HG02623 (cell line): Measurements from ENCODE around the gene KL.

Source experiments
- ATAC-seq: cut with Tn5 transposase; IDR thresholded peaks from one replicate; pipeline ENCODE4 v1.9.1; 2021; ENCODE audit warnings: moderate library complexity; ENCODE audit not compliant: unreplicated experiment

Gene KL

GRCh38 chr13:33033986-33034385, 17.8 kb downstream of the KL start:
- no peak for ATAC-seq

DNA sequence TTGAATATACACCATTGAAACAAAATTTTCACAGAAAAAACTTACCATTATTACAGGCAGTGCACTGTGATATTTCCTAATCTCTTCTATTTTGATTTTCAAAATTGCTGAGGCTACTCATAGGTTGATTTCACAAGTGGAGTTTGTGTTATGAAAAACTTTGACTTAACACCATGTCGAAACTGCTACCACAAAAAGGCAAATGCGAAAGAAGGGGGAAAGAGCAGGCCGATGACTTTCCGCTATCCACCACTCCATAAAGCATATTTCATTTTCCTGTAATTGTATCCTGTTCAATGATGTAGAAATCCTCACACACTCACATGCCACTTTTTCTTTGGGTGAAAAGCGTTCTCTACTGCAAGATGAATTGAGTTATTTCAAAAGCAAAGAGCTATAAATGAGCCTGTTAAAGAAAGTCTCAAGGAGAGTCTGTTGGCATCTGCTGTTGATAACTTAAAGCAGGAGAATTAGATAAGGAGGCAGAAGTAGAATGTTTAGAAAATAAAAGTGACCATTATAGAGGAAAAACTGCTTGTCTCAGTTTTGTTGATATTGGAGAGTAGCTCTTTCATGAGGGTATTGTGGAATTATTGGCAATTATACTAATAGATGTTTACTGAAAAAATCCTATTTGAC, 18.8 kb downstream of the KL start:
- no peak for ATAC-seq

- no peak for ATAC-seq
Measured at GRCh38 chr13:33037673-33038072, 21.4 kb downstream of the KL start.

- no peak for ATAC-seq
Measured at GRCh38 chr13:33040090-33040489, 23.9 kb downstream of the KL start.

- no peak for ATAC-seq
Measured at GRCh38 chr13:33045851-33046592, 29.8 kb downstream of the KL start.

DNA sequence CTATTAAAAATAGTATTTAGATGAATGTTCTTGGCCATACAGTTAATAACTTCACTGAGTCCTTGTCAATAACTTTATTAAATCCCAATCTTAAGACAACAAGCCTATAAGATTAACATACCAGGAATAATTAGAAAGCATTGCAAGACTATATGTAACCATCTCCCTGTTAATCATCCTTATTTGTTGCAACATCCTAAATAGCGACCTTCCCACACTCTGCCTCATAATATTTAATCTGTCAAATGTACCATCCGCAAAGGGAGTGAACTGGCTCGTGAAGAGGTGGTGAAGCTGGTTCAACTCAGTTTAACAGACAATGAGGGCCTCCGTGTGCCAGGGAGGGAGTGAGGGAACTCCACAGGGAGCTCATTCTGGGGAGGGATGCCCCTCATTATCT, 33.9 kb downstream of the KL start:
- no peak for ATAC-seq

DNA sequence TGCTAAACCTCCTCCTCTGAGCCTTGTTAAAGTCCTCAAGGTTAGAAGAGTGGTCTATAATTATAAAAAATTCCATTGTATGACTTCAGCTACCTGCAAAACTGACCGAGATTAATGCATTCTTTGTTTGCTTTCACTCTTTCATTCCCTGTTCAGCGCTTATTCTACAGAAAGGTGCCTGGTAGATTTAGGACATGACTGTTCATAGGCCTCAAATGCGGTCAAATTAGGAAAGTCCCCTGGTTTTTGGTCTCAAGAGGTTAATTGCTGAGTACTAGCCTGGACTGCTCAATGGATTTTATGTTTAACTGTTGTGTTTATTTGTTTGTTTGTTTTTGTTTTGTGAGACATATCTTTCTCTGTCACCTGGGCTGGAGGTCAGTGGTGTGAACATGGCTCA, 35.4 kb downstream of the KL start:
- ATAC-seq: no peak

DNA sequence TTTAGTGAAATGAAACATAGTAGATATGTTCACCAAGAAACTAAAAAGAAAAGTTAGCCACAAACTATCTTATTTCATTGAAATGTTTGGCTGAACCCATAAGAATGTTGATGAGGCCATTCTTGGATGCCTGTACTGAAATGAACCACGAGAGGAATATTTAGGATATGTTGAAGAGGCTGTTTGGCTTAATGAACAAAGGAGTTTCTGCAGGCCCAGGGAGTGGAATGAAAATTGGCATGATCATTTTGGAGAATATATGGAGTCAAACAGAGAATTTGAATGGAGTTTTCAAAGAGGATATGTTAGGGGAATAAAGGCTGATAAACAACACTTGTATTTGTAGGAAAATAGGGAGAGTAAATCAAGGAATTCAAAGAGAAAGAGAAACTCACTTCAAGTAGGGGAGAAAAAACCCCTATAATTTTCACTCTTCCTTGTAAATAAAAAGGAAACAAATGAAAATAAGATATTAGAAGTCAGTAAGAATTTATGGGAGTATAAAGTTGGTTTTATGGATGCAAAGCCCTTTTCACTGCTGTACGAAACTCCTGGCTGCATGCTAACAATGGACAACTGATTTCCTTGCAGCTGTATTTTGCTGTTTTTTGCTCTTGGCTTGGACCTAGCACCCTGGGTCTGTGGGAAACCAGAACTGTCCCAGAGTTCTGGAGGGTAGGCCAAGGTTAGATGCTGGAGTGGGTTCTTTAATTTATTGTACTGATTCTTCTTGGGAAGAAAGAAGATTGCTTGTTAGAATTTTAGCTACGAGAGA, 36.5 kb downstream of the KL start:
- no peak for ATAC-seq

GRCh38 chr13:33053397-33054066, 37.3 kb downstream of the KL start:
- ATAC-seq: no peak

GRCh38 chr13:33057019-33057780, 41.0 kb downstream of the KL start:
- ATAC-seq: no peak

- no peak for ATAC-seq
Measured at GRCh38 chr13:33058776-33059327, 42.6 kb downstream of the KL start.

DNA sequence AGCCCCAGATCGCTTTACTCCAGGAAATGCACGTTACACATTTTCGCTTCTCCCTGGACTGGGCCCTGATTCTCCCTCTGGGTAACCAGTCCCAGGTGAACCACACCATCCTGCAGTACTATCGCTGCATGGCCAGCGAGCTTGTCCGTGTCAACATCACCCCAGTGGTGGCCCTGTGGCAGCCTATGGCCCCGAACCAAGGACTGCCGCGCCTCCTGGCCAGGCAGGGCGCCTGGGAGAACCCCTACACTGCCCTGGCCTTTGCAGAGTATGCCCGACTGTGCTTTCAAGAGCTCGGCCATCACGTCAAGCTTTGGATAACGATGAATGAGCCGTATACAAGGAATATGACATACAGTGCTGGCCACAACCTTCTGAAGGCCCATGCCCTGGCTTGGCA, 44.6 kb downstream of the KL start:
- no peak for ATAC-seq

GRCh38 chr13:33066329-33066728, 50.1 kb downstream of the KL start:
- ATAC-seq: no peak

GRCh38 chr13:33069365-33069764, 53.1 kb downstream of the KL start:
- ATAC-seq: no peak

- ATAC-seq: no peak
Measured at GRCh38 chr13:33070713-33071112, 54.5 kb downstream of the KL start.

- ATAC-seq: no peak
Measured at GRCh38 chr13:33072282-33072681, 56.1 kb downstream of the KL start.

DNA sequence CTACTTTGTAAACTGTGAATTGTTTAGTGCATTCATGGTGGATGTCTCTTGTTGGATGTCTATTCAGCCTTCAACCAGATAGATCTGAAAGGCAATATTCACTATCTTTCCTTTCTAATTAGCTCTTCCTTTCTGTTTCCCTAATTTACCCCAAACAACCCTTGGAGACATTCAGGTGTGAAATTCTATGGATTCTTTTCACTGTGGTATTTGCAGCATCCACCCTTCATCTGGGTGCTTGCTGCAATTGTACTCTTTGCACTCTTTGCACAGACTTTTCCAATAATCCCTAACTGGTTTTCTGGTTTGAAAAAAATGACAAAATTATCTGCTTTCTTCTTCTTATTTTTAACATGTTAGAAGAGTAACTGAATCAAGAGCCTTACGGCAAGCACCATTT, 56.5 kb downstream of the KL start:
- no peak for ATAC-seq

- ATAC-seq: no peak
Measured at GRCh38 chr13:33073338-33073737, 57.1 kb downstream of the KL start.

DNA sequence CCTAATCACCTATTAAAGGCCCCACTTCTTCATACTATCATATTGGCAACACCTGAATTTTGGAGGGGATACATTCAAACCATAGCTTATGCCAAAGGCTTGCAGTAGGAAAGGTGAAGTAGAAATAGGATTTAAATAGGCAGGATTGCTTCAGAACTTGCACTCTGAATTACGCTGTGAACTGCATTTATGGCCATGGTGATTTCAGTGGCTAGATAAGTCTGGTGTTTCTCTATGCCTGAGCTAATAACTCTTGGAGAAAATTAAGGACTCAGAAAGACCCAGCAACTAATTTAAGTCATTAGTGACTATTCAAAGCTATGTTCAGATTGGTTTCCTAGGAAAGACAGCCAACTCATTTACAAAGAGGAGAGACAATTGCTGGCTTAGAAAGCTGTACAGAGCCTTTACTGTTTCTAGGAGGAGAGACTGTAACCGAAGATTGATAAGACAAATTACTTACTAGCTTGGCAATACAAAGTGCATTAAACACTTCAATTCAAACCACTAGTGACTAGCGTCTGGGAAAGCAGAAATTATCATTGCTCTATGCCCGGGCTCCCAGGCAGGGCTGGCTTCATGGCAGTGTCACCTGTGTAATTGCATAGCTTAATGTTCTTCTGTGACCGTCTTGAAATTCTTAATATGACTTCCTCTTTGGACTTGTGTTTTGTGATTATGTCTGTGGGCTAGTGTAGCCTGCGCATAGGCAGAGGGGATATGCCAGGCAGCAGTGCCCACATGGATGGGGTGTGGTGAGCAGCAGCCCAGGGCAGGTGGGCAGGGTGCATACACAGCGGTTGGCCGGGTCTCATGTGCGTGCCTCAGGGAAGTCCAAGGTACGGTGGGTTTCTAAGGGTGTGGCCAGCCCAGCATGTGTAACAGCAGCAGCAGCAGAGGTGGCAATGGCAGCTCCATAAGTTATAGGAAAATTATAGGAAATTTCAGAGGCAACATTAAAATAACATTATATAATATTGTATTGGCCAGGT, 60.1 kb downstream of the KL start:
- no peak for ATAC-seq
